Cardiac muscle cell (in vitro differentiated cells and primary cell): ENCODE measurements around the gene IL17REL. TPM values are rescaled to one million over a fixed set of nuclear protein-coding genes. Genes with fewer than 3 reads are reported as not detected.

Experiments
- DNase-seq, 2 donors: peaks; one replicate each; pipeline versions ENCODE4 v3.0.0 to v3.0.0-alpha.2; 2010 to 2017; ENCODE audit warnings: low read depth in 1 of 2, low spot score in 1 of 2
- H3K27ac ChIP-seq: fragments of 200-600 bp; sonication (generic); 2 replicates; pipeline ENCODE4 v1.5.1; 2016
- H3K27me3 ChIP-seq: fragments of 200-600 bp; sonication (generic); 2 replicates; pipeline ENCODE4 v1.6.0; 2016; ENCODE audit warnings: control low read depth
- H3K36me3 ChIP-seq: fragments of 200-600 bp; sonication (generic); 2 replicates; pipeline ENCODE4 v1.5.1; 2016; ENCODE audit warnings: control low read depth
- H3K4me1 ChIP-seq: fragments of 200-600 bp; sonication (generic); 2 replicates; pipeline ENCODE4 v1.8.1; 2017; ENCODE audit warnings: low read depth, mild to moderate bottlenecking, mixed run types
- H3K4me3 ChIP-seq: fragments of 200-600 bp; sonication (generic); 2 replicates; pipeline ENCODE4 v1.5.1; 2016; ENCODE audit warnings: mild to moderate bottlenecking
- H3K9me3 ChIP-seq: fragments of 200-600 bp; sonication (generic); 2 replicates; pipeline ENCODE4 v1.5.1; 2017; ENCODE audit warnings: low read depth, mild to moderate bottlenecking, control low read depth
- CTCF ChIP-seq: IDR thresholded peaks from 2 replicates; pipeline ENCODE4 v1.5.1; 2012; ENCODE audit warnings: low read depth, mild to moderate bottlenecking, low read length
- polyA plus RNA-seq: library from polyadenylated mRNA; unstranded; fragments of >200 nt; fragmentation: Nextera tagmentation; extraction: Ambion mirVana; gene quantifications from 2 replicates; pipeline ENCODE4 v1.2.1, GENCODE V29; 2016
- total RNA-seq: library from RNA; depleted of rRNA; stranded (reverse); fragments of >200 nt; gene quantifications from 2 replicates; pipeline ENCODE4 v1.2.3, GENCODE V29; 2016

Gene IL17REL
- total and polyA plus RNA-seq, 2 experiments from 2014 or later = 1.8 TPM; not detected in 1

GRCh38 chr22:50041361-50042065 is 28.9 kb upstream of the IL17REL start:
- H3K4me3 ChIP-seq = no peak overlapping the region
- peaks cover 2% of the 10 kb centered on the region for H3K27me3 ChIP-seq
- no peak overlapping the region for H3K27ac ChIP-seq
- no peaks in the 10 kb centered on the region for H3K9me3 ChIP-seq
- DNase-seq = no peak
- H3K4me1 ChIP-seq = no peaks in the 10 kb centered on the region
- TF ChIP-seq CTCF = no peak
- no peaks in the 10 kb centered on the region for H3K36me3 ChIP-seq

GRCh38 chr22:50040717-50041116 is 28.2 kb upstream of the IL17REL start:
- TF ChIP-seq CTCF = no peak
- Histone ChIP-seq H3K9me3 (no peaks in the 10 kb centered on the region), H3K36me3 (no peaks in the 10 kb centered on the region), H3K27me3 (peaks cover 2% of the 10 kb centered on the region), H3K4me1 (no peaks in the 10 kb centered on the region), H3K4me3 (no peak overlapping the region), H3K27ac (no peak overlapping the region)
- no peak for DNase-seq

GRCh38 chr22:50039669-50040443 is 27.3 kb upstream of the IL17REL start:
- no peak for DNase-seq
- Histone ChIP-seq H3K36me3 (no peaks in the 10 kb centered on the region), H3K27ac (no peak overlapping the region), H3K4me3 (no peak overlapping the region), H3K27me3 (no peaks in the 10 kb centered on the region), H3K4me1 (no peaks in the 10 kb centered on the region), H3K9me3 (no peaks in the 10 kb centered on the region)
- no peak for TF ChIP-seq CTCF

- H3K4me3 ChIP-seq = no peak overlapping the region
- H3K36me3 ChIP-seq = no peaks in the 10 kb centered on the region
- no peaks in the 10 kb centered on the region for H3K4me1 ChIP-seq
- no peak for DNase-seq
- no peak overlapping the region for H3K27ac ChIP-seq
- H3K27me3 ChIP-seq = no peaks in the 10 kb centered on the region
- H3K9me3 ChIP-seq = no peaks in the 10 kb centered on the region
- no peak for TF ChIP-seq CTCF
These were observed 23.6 kb upstream of the IL17REL start for GRCh38 chr22:50035976-50036724.

- H3K9me3 ChIP-seq = no peaks in the 10 kb centered on the region
- H3K36me3 ChIP-seq = no peaks in the 10 kb centered on the region
- H3K4me3 ChIP-seq = no peak overlapping the region
- no peak overlapping the region for H3K27ac ChIP-seq
- H3K27me3 ChIP-seq = peaks cover 6% of the 10 kb centered on the region
- no peak for TF ChIP-seq CTCF
- no peaks in the 10 kb centered on the region for H3K4me1 ChIP-seq
- DNase-seq = no peak
These were observed 22.7 kb upstream of the IL17REL start for GRCh38 chr22:50035131-50035881.
